Measurements from ENCODE around the gene BOK. TPM values are rescaled to one million over a fixed set of nuclear protein-coding genes. Genes with fewer than 3 reads are reported as not detected.

Gene BOK
- total and polyA plus RNA-seq, 10 of the 15 experiments (the other 5 are each of a cell fraction or from before 2014, with no cell fraction given), result 0.04 to 0.15 (median 0.12) TPM; not detected in 7

DNA sequence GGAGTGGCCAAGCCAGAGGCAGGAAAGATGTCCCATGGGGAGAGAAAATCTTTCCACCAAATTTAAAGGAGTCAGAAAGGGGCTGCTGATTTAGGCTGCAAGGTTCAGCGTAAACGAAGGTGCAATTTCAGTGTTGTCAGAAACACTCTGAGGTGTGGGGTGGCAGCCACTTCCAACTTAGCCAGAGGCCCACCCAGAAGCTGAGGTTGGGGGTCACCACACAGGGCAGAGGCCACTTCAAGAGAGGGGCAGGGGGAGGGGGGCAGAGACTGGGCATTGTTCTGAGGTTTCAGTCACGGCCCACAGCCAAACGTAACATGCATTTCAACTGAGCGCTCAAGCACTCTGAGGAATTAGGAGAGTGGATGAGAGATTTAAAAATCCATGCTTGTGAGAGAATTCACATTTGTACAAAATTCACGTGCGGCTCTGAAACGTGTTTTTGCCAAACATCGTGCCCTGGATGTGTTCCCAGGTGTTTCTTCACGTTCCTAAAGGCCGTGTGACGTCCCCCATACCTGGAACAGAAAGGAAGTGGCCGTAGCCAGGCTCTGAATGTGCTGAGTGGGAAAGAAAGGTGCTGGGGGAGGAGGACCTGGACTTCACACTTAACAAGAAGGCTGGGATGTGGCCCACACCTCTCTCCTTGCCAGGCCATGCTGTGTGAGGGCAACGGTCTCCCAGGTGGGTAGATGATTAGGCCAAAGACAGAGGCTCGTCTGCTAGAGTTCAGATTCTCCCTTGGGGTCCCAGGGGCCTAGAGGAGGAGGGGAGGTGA is 19.5 kb upstream of the BOK start:
- DNase-seq (ENCODE audit: low read depth, low spot score) (no peak), ATAC-seq (no peak), FAIRE-seq (no peak)
- Histone ChIP-seq H3K36me3 (ENCODE audit: control insufficient read depth in 2 of 2, insufficient read depth in 2 of 2, low read length in 1 of 2) (no peaks in the 10 kb centered on the region), H3K4me3 (no peak overlapping the region), H2AFZ (ENCODE audit: control insufficient read depth, low read depth, low read length) (no peak overlapping the region), H3K4me1 (ENCODE audit: control insufficient read depth, insufficient read depth, low read length) (no peaks in the 10 kb centered on the region), H3K27me3 (replicated peaks in 1 of 2; ENCODE audit: control insufficient read depth in 2 of 2, insufficient read depth in 2 of 2, low read length in 1 of 2) (no peaks in the 10 kb centered on the region; a peak in 1 of 4 replicates), H3K79me2 (ENCODE audit: control insufficient read depth, insufficient read depth, low read length) (no peaks in the 10 kb centered on the region), H3K9me3 (replicated peaks; ENCODE audit: control insufficient read depth, insufficient read depth, low read length) (no peaks in the 10 kb centered on the region; the same call in 2 of the 3 replicates), H3K27ac (ENCODE audit: control insufficient read depth, insufficient read depth) (no peak overlapping the region), H3K9ac (ENCODE audit: control insufficient read depth, insufficient read depth, low read length) (no peak overlapping the region), H3K4me2 (ENCODE audit: control insufficient read depth, insufficient read depth) (no peak overlapping the region), H4K20me1 (ENCODE audit: control insufficient read depth, insufficient read depth) (no peaks in the 10 kb centered on the region)
- RAD21 ChIA-PET (ENCODE audit: unreplicated experiment), result no interaction called here
- intact Hi-C loops (cut with micrococcal nuclease; ENCODE audit: unreplicated experiment) (no loop called here), in situ Hi-C loops (cut with MboI) (no loop called here)
- SMC1A ChIA-PET (ENCODE audit: uncharacterized antibody, unreplicated experiment), result no interaction called here
- POLR2A ChIA-PET, result no interaction called here
- BruUV-seq (replicated peaks), result no TSS peak
- CTCF ChIA-PET, result no interaction called here
- 38% methylated on average over 15 of the region's 15 CpGs for WGBS (ENCODE audit: insufficient coverage, insufficient replicate concordance, low lambda C conversion rate, missing lambda C conversion rate)
- TF ChIP-seq YBX1 (IDR thresholded peaks at IDR 0.05) (no peak), PML (IDR thresholded peaks at IDR 0.05; ENCODE audit: low read length) (no peak), YY1 (IDR thresholded peaks at IDR 0.05; ENCODE audit: low read depth, low read length) (no peak)
- TF ChIP-seq, protein P1, sequence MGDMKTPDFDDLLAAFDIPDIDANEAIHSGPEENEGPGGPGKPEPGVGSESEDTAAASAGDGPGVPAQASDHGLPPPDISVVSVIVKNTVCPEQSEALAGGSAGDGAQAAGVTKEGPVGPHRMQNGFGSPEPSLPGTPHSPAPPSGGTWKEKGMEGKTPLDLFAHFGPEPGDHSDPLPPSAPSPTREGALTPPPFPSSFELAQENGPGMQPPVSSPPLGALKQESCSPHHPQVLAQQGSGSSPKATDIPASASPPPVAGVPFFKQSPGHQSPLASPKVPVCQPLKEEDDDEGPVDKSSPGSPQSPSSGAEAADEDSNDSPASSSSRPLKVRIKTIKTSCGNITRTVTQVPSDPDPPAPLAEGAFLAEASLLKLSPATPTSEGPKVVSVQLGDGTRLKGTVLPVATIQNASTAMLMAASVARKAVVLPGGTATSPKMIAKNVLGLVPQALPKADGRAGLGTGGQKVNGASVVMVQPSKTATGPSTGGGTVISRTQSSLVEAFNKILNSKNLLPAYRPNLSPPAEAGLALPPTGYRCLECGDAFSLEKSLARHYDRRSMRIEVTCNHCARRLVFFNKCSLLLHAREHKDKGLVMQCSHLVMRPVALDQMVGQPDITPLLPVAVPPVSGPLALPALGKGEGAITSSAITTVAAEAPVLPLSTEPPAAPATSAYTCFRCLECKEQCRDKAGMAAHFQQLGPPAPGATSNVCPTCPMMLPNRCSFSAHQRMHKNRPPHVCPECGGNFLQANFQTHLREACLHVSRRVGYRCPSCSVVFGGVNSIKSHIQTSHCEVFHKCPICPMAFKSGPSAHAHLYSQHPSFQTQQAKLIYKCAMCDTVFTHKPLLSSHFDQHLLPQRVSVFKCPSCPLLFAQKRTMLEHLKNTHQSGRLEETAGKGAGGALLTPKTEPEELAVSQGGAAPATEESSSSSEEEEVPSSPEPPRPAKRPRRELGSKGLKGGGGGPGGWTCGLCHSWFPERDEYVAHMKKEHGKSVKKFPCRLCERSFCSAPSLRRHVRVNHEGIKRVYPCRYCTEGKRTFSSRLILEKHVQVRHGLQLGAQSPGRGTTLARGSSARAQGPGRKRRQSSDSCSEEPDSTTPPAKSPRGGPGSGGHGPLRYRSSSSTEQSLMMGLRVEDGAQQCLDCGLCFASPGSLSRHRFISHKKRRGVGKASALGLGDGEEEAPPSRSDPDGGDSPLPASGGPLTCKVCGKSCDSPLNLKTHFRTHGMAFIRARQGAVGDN (IDR thresholded peaks at IDR 0.05), result no peak
- TF ChIP-seq, protein P2, sequence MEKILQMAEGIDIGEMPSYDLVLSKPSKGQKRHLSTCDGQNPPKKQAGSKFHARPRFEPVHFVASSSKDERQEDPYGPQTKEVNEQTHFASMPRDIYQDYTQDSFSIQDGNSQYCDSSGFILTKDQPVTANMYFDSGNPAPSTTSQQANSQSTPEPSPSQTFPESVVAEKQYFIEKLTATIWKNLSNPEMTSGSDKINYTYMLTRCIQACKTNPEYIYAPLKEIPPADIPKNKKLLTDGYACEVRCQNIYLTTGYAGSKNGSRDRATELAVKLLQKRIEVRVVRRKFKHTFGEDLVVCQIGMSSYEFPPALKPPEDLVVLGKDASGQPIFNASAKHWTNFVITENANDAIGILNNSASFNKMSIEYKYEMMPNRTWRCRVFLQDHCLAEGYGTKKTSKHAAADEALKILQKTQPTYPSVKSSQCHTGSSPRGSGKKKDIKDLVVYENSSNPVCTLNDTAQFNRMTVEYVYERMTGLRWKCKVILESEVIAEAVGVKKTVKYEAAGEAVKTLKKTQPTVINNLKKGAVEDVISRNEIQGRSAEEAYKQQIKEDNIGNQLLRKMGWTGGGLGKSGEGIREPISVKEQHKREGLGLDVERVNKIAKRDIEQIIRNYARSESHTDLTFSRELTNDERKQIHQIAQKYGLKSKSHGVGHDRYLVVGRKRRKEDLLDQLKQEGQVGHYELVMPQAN (conservative IDR thresholded peaks at IDR 0.05), result no peak

Data from GM12878 (cell line).